HG02885 (cell line): Measurements from ENCODE around the gene NCKAP5.

ENCODE experiments used
- ATAC-seq: cut with Tn5 transposase; IDR thresholded peaks from one replicate; pipeline ENCODE4 v1.9.1; 2021; ENCODE audit warnings: mild to moderate bottlenecking; ENCODE audit not compliant: unreplicated experiment, poor library complexity

Gene NCKAP5

GRCh38 chr2:133502678-133503077 lies 65.6 kb downstream of the NCKAP5 start:
- ATAC-seq: no peak

- ATAC-seq: no peak
These were observed 67.3 kb downstream of the NCKAP5 start for GRCh38 chr2:133500917-133501316.

GRCh38 chr2:133498662-133499585 lies 69.3 kb downstream of the NCKAP5 start:
- ATAC-seq: peak; percentile 71

- ATAC-seq: no peak
These were observed 70.2 kb downstream of the NCKAP5 start for GRCh38 chr2:133497951-133498565.

GRCh38 chr2:133497270-133497893 lies 70.9 kb downstream of the NCKAP5 start:
- ATAC-seq: no peak

- ATAC-seq: no peak
These were observed 71.6 kb downstream of the NCKAP5 start for GRCh38 chr2:133496501-133497269.

- no peak for ATAC-seq
These were observed 73.0 kb downstream of the NCKAP5 start for GRCh38 chr2:133495226-133495625.

GRCh38 chr2:133492719-133493380 lies 75.4 kb downstream of the NCKAP5 start:
- ATAC-seq: no peak

- ATAC-seq: no peak
These were observed 77.8 kb downstream of the NCKAP5 start for GRCh38 chr2:133490411-133490980.

- no peak for ATAC-seq
These were observed 78.4 kb downstream of the NCKAP5 start for GRCh38 chr2:133489641-133490410.

GRCh38 chr2:133489146-133489545 lies 79.1 kb downstream of the NCKAP5 start:
- no peak for ATAC-seq

GRCh38 chr2:133486771-133487191 lies 81.5 kb downstream of the NCKAP5 start:
- no peak for ATAC-seq

- no peak for ATAC-seq
These were observed 82.4 kb downstream of the NCKAP5 start for GRCh38 chr2:133485868-133486267.

GRCh38 chr2:133484784-133485183 lies 83.5 kb downstream of the NCKAP5 start:
- ATAC-seq: no peak

GRCh38 chr2:133484106-133484505 lies 84.2 kb downstream of the NCKAP5 start:
- ATAC-seq: no peak

GRCh38 chr2:133483181-133483580 lies 85.1 kb downstream of the NCKAP5 start:
- no peak for ATAC-seq

GRCh38 chr2:133480707-133481429 lies 87.4 kb downstream of the NCKAP5 start:
- ATAC-seq: no peak

GRCh38 chr2:133477616-133477990 lies 90.7 kb downstream of the NCKAP5 start:
- no peak for ATAC-seq
